Measurements from ENCODE around the gene JMJD6. TPM values are rescaled to one million over a fixed set of nuclear protein-coding genes. Genes with fewer than 3 reads are reported as not detected.

Gene JMJD6
- total and polyA plus RNA-seq, 2 of the 8 experiments (the other 6 are each of a cell fraction or from before 2014, with no cell fraction given): 8.6 to 18.6 TPM

GRCh38 chr17:76677406-76677805 lies 49.0 kb downstream of the JMJD6 start:
- H3K9ac ChIP-seq (replicated peaks in 1 of 4; ENCODE audit: extremely low read depth in 1 of 4, low read depth in 3 of 4, low read length in 3 of 4): no peak overlapping the region
- ChIA-PET POLR2A (ENCODE audit: partially characterized antibody) (interaction anchor here (1.1 kb wide), 1 partner anchor 53 kb away, joined by 3 read pairs; no protein-coding TSS in a partner anchor), CTCF (ENCODE audit: partially characterized antibody) (interaction anchor here (1.0 to 1.6 kb wide), 6 partner anchors 31 to 218 kb away, joined by 3 to 4 read pairs (median 4); no protein-coding TSS in a partner anchor)
- H2AFZ ChIP-seq (ENCODE audit: low read length): no peak overlapping the region
- H3K79me1 ChIP-seq (ENCODE audit: low read depth, low read length): no peaks in the 10 kb centered on the region
- H3K14ac ChIP-seq (ENCODE audit: insufficient read length): no peak overlapping the region
- H2BK15ac ChIP-seq (ENCODE audit: low read length): no peak overlapping the region
- H3K4me3 ChIP-seq (ENCODE audit: extremely low read depth in 1 of 4, insufficient read depth in 2 of 4, low read depth in 3 of 4, low read length in 4 of 4): no peak overlapping the region
- H3K27ac ChIP-seq (ENCODE audit: low read depth, low read length): no peak overlapping the region
- H4K91ac ChIP-seq (replicated peaks; ENCODE audit: insufficient read length, low read length): no peak overlapping the region
- no peak overlapping the region for H4K5ac ChIP-seq (ENCODE audit: insufficient read length, low read depth, low read length)
- peaks cover 0 to 2% of the 10 kb centered on the region in 2 experiments for H4K20me1 ChIP-seq (replicated peaks in 1 of 2; ENCODE audit: control insufficient read depth in 1 of 2, insufficient read depth in 2 of 2, low read length in 2 of 2)
- H3K56ac ChIP-seq (replicated peaks; ENCODE audit: insufficient read length, low read depth, low read length): no peak overlapping the region
- no peaks in the 10 kb centered on the region for H3K9me3 ChIP-seq (ENCODE audit: insufficient read depth in 2 of 2, low read depth in 1 of 2, low read length in 1 of 2)
- H3K4me2 ChIP-seq (ENCODE audit: insufficient read depth in 1 of 2, low read depth in 2 of 2, low read length in 2 of 2): no peak overlapping the region
- H3K23ac ChIP-seq (ENCODE audit: insufficient read length): no peak overlapping the region
- no peak overlapping the region for H2BK5ac ChIP-seq (ENCODE audit: low read depth, low read length)
- 92% methylated on average over 14 of the region's 16 CpGs; no CpG with 5 or more reads in 1 of the 2 experiments for WGBS, 2 experiments (ENCODE audit: extremely low coverage in 1 of 2, insufficient coverage in 1 of 2, insufficient read length in 1 of 2, insufficient replicate concordance in 2 of 2, low coverage in 1 of 2, low lambda C conversion rate in 2 of 2, missing lambda C conversion rate in 1 of 2)
- H3K36me3 ChIP-seq (ENCODE audit: control insufficient read depth in 2 of 4, insufficient read depth in 4 of 4, low read length in 3 of 4): no peaks in the 10 kb centered on the region
- FAIRE-seq (no peak), DNase-seq (ENCODE audit: low read depth in 1 of 2, low spot score in 2 of 2) (no peak)
- H3K4ac ChIP-seq (replicated peaks; ENCODE audit: insufficient read length, low read depth, low read length): no peak overlapping the region
- H3K4me1 ChIP-seq (replicated peaks in 1 of 4; ENCODE audit: control insufficient read depth in 3 of 4, insufficient read depth in 4 of 4, low read length in 3 of 4): peaks cover 0 to 6% (median 4%) of the 10 kb centered on the region in 4 experiments; a peak in 5 of 7 replicates
- no peak overlapping the region for H2AK5ac ChIP-seq (ENCODE audit: low read depth, low read length)
- H2BK12ac ChIP-seq (ENCODE audit: low read depth, low read length): no peak overlapping the region
- no peak overlapping the region for H2BK20ac ChIP-seq (ENCODE audit: low read length)
- H4K8ac ChIP-seq (ENCODE audit: extremely low read depth, insufficient read depth, low read length): no peak overlapping the region
- 0 out of 2 replicates have a peak, but pooled peaks cover under 1% of the 10 kb centered on the region for H3K23me2 ChIP-seq (ENCODE audit: low read depth, low read length)
- no peak overlapping the region for H2BK120ac ChIP-seq (replicated peaks; ENCODE audit: low read depth, low read length)
- H3K79me2 ChIP-seq (ENCODE audit: control insufficient read depth in 1 of 2, insufficient read depth in 2 of 2, low read length in 2 of 2): no peaks in the 10 kb centered on the region
- H3K18ac ChIP-seq (ENCODE audit: extremely low read depth, low read length): no peak overlapping the region
- H3K27me3 ChIP-seq (replicated peaks in 1 of 4; ENCODE audit: control insufficient read depth in 3 of 4, extremely low read depth in 1 of 4, insufficient read depth in 3 of 4, low read length in 3 of 4): no peaks in the 10 kb centered on the region
- TF ChIP-seq E2F6 (IDR thresholded peaks at IDR 0.05) (no peak), EGR1 (IDR thresholded peaks at IDR 0.05; ENCODE audit: borderline replicate concordance, low read depth, low read length) (no peak), YY1 (IDR thresholded peaks at IDR 0.05; ENCODE audit: low read depth, low read length) (no peak), EP300 (IDR thresholded peaks at IDR 0.05; ENCODE audit: borderline replicate concordance in 1 of 2, low read depth in 2 of 2, low read length in 2 of 2) (no peak), SIX5 (IDR thresholded peaks at IDR 0.05; ENCODE audit: low read depth, low read length) (no peak), ASH2L (IDR thresholded peaks at IDR 0.05; ENCODE audit: low read length) (no peak), JUN (IDR thresholded peaks at IDR 0.05; ENCODE audit: low read depth, low read length) (no peak)
- TF ChIP-seq, protein P1, sequence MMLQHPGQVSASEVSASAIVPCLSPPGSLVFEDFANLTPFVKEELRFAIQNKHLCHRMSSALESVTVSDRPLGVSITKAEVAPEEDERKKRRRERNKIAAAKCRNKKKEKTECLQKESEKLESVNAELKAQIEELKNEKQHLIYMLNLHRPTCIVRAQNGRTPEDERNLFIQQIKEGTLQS (IDR thresholded peaks at IDR 0.05; ENCODE audit: insufficient read depth, low read depth, low read length): no peak

Data from H1 (cell line).